Ectodermal cell (in vitro differentiated cells): ENCODE data around the gene BMP10.
"Not testable (repeated sequence)": the region's sequence is repeated elsewhere in the genome, so short reads cannot be mapped to it uniquely, and the experiment has no call there.

Source experiments
- H3K27ac ChIP-seq: 2 replicates; pipeline ENCODE4 v1.7.0; 2013; ENCODE audit warnings: mild to moderate bottlenecking, low read depth, low read length; ENCODE audit not compliant: insufficient read depth, poor library complexity, severe bottlenecking
- H3K27me3 ChIP-seq: 2 replicates; pipeline ENCODE4 v1.7.0; 2013; ENCODE audit warnings: mild to moderate bottlenecking, low read length; ENCODE audit not compliant: insufficient read depth, control insufficient read depth, poor library complexity, severe bottlenecking
- H3K36me3 ChIP-seq: one replicate; pipeline ENCODE4 v1.7.0; 2013; ENCODE audit warnings: low read length; ENCODE audit not compliant: control insufficient read depth, insufficient read depth
- H3K4me1 ChIP-seq: one replicate; pipeline ENCODE4 v1.7.0; 2013; ENCODE audit warnings: low read length; ENCODE audit not compliant: control insufficient read depth, insufficient read depth
- H3K4me3 ChIP-seq: 2 replicates; pipeline ENCODE4 v1.7.0; 2013; ENCODE audit warnings: low read depth, low read length, control low read depth; ENCODE audit not compliant: insufficient read depth
- H3K9me3 ChIP-seq: 2 replicates; pipeline ENCODE4 v1.7.0; 2013; ENCODE audit warnings: mild to moderate bottlenecking, low read length, moderate library complexity; ENCODE audit not compliant: control insufficient read depth
- WGBS, 2 experiments: methylation state at CpG; one replicate each; pipeline ENCODE4 v1.1.7; 2013; ENCODE audit warnings: missing lambda C conversion rate in 2 of 2; 5-methylcytosine and 5-hydroxymethylcytosine counted together

BMP10 gene

DNA sequence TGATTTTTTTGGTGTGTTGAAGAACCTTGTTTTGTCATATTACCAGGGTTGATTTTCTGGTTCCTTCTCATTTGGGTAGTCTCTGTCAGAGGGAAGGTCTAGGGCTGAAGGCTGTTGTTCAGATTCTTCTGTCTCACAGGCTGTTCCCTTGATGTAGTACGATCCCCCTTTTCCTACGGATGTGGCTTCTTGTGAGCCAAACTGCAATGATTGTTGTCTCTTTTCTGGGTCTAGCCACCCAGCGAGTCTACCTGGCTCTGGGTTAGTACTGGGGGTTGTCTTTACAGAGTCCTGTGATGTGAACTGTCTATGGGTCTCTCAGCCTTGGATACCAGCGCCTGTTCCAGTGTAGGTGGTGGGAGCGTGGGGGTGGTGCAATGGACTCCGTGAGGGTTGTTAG lies 24.8 kb upstream of the BMP10 start:
- WGBS, 2 experiments = 94 to 95% methylated on average over 6 of the region's 6 CpGs

DNA sequence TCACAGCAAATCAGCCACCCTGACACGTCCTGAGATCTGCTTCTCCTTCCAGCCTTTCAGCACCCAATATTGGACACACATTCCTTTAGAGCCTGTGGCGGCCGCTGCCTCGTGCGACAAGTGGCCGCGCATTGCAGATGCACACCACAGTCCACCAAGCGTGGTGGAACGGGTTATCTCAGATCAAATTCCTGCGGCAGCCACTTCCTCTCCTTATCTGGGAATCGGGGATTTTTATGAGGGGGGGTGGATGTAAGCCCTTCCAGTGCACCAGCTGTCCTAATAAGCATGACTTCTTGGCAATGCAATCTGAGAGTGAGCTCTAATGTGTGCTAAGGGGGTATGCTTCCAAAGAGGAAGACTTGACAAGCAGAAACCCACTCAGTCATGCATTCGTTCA lies 18.3 kb upstream of the BMP10 start:
- no peaks in the 10 kb centered on the region for H3K27me3 ChIP-seq
- no peaks in the 10 kb centered on the region for H3K9me3 ChIP-seq
- no peak overlapping the region for H3K27ac ChIP-seq
- H3K36me3 ChIP-seq = no peaks in the 10 kb centered on the region
- no peak overlapping the region for H3K4me3 ChIP-seq
- WGBS, 2 experiments = 92 to 93% methylated on average over 12 of the region's 12 CpGs
- H3K4me1 ChIP-seq = no peaks in the 10 kb centered on the region

More for the DNA sequence above, 24.8 kb upstream of the BMP10 start:
- H3K27ac ChIP-seq, H3K9me3 ChIP-seq, H3K4me3 ChIP-seq, H3K27me3 ChIP-seq, H3K36me3 ChIP-seq, H3K4me1 ChIP-seq: not testable (repeated sequence)

- no peaks in the 10 kb centered on the region for H3K36me3 ChIP-seq
- WGBS, 2 experiments = 88% methylated on average over 1 of the region's 1 CpG; no CpG with 5 or more reads in 1 of the 2 experiments
- H3K4me1 ChIP-seq = no peaks in the 10 kb centered on the region
- H3K4me3 ChIP-seq = no peak overlapping the region
- no peaks in the 10 kb centered on the region for H3K9me3 ChIP-seq
- no peaks in the 10 kb centered on the region for H3K27me3 ChIP-seq
- no peak overlapping the region for H3K27ac ChIP-seq
Measured at GRCh38 chr2:68889021-68889420, 17.8 kb upstream of the BMP10 start.

- H3K27ac ChIP-seq = no peak overlapping the region
- H3K27me3 ChIP-seq = no peaks in the 10 kb centered on the region
- H3K4me3 ChIP-seq = no peak overlapping the region
- no peaks in the 10 kb centered on the region for H3K9me3 ChIP-seq
- no peaks in the 10 kb centered on the region for H3K36me3 ChIP-seq
- no peaks in the 10 kb centered on the region for H3K4me1 ChIP-seq
- WGBS, 2 experiments = 93% methylated on average over 4 of the region's 4 CpGs
Measured at GRCh38 chr2:68888038-68888704, 17.0 kb upstream of the BMP10 start.

- Histone ChIP-seq H3K27me3 (no peaks in the 10 kb centered on the region), H3K4me1 (no peaks in the 10 kb centered on the region), H3K9me3 (no peaks in the 10 kb centered on the region), H3K36me3 (no peaks in the 10 kb centered on the region), H3K4me3 (no peak overlapping the region), H3K27ac (no peak overlapping the region)
- 76 to 82% methylated on average over 3 of the region's 3 CpGs for WGBS, 2 experiments
Measured at GRCh38 chr2:68885811-68886075, 14.5 kb upstream of the BMP10 start.

- Histone ChIP-seq H3K4me1 (no peaks in the 10 kb centered on the region), H3K36me3 (no peaks in the 10 kb centered on the region), H3K27ac (no peak overlapping the region), H3K4me3 (no peak overlapping the region), H3K9me3 (no peaks in the 10 kb centered on the region), H3K27me3 (no peaks in the 10 kb centered on the region)
- WGBS, 2 experiments = 96% methylated on average over 10 of the region's 10 CpGs
Measured at GRCh38 chr2:68885074-68885810, 14.0 kb upstream of the BMP10 start.

GRCh38 chr2:68880213-68880612 lies 9.0 kb upstream of the BMP10 start:
- no peaks in the 10 kb centered on the region for H3K4me1 ChIP-seq
- no peaks in the 10 kb centered on the region for H3K9me3 ChIP-seq
- no peaks in the 10 kb centered on the region for H3K36me3 ChIP-seq
- H3K4me3 ChIP-seq = no peak overlapping the region
- no peak overlapping the region for H3K27ac ChIP-seq
- no peaks in the 10 kb centered on the region for H3K27me3 ChIP-seq

GRCh38 chr2:68879296-68879695 lies 8.1 kb upstream of the BMP10 start:
- Histone ChIP-seq H3K27me3 (no peaks in the 10 kb centered on the region), H3K4me3 (no peak overlapping the region), H3K9me3 (no peaks in the 10 kb centered on the region), H3K27ac (no peak overlapping the region), H3K4me1 (no peaks in the 10 kb centered on the region), H3K36me3 (no peaks in the 10 kb centered on the region)
- WGBS, 2 experiments = 96% methylated on average over 3 of the region's 3 CpGs

- WGBS, 2 experiments = 89 to 95% methylated on average over 2 of the region's 2 CpGs
- no peak overlapping the region for H3K27ac ChIP-seq
- H3K27me3 ChIP-seq = no peaks in the 10 kb centered on the region
- no peaks in the 10 kb centered on the region for H3K9me3 ChIP-seq
- H3K36me3 ChIP-seq = no peaks in the 10 kb centered on the region
- no peak overlapping the region for H3K4me3 ChIP-seq
- H3K4me1 ChIP-seq = no peaks in the 10 kb centered on the region
Measured at GRCh38 chr2:68878753-68879152, 7.6 kb upstream of the BMP10 start.

DNA sequence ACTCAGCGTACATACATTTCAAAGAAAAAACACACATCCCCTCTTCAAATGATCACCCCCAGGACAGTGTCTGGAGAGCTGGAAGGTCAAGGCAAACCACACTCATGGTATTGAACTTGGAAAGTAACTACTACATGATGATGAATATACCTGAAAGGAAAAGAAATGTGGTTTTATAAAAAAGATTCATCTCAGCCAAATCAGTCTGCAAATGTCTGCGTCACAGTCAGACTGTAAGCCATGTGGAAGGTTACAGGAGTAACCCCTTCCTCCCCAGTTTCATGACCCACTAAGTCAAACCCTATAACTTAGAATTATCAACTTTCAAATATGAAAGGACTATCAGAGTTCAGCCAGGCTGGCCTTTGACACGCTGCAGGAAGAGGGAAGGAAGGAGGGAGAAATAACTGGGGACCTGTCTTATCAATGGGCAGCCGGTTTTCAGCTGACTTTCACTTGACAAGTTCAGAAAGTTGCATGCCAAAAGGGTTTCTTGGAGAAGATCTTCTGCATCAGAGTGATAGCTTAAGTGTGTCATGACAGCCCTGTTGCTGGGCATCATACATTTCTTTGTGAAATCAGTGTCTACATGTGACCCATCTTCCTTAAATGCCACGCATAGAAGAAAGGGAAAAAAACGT lies 7.0 kb upstream of the BMP10 start:
- Histone ChIP-seq H3K4me3 (no peak overlapping the region), H3K36me3 (no peaks in the 10 kb centered on the region), H3K4me1 (no peaks in the 10 kb centered on the region), H3K9me3 (no peaks in the 10 kb centered on the region), H3K27me3 (no peaks in the 10 kb centered on the region), H3K27ac (no peak overlapping the region)
- 91% methylated on average over 6 of the region's 6 CpGs for whole genome bisulfite sequencing, 2 experiments
